ES-I3 (cell line): Measurements from ENCODE around the gene NCCRP1.

Experiments used
- H3K36me3 ChIP-seq: 2 replicates; pipeline ENCODE4 v1.6.1; 2013; ENCODE audit warnings: mild to moderate bottlenecking, low read length, control low read depth, moderate library complexity; ENCODE audit not compliant: insufficient read depth
- H3K4me1 ChIP-seq: 2 replicates; pipeline ENCODE4 v1.6.1; 2013; ENCODE audit warnings: mild to moderate bottlenecking, control low read depth, low read length; ENCODE audit not compliant: insufficient read depth
- H3K9ac ChIP-seq: 2 replicates; pipeline ENCODE4 v1.6.1; 2013; ENCODE audit warnings: low read depth, mild to moderate bottlenecking, low read length, moderate library complexity
- H3K9me3 ChIP-seq: 2 replicates; pipeline ENCODE4 v1.6.1; 2013; ENCODE audit warnings: mild to moderate bottlenecking, low read length, moderate library complexity; ENCODE audit not compliant: control insufficient read depth, insufficient read depth

NCCRP1 gene

DNA sequence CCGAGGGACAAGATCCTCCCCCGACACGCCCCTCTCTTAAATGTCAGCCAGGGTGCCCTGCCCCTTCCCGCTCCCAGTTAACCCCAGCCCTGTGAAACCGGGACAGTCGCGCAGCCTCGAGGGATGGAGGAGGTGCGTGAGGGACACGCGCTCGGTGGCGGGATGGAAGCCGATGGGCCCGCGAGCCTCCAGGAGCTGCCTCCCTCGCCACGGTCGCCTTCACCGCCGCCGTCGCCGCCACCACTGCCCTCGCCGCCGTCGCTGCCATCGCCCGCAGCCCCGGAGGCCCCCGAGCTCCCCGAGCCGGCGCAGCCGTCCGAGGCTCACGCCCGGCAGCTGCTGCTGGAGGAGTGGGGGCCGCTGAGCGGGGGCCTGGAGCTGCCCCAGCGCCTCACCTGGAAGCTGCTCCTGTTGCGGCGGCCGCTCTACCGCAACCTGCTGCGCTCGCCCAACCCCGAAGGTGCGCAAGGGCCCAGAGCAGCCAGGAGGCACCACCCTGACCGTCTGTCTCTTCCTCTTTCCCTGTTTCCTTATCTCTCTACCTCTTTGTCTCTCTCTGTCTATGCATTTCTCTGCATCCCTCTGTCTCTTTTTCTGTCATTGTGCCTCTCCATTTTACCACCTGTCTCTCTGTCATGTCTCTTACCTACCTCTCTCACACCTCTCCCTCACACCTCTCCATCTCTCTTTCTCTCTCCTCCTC lies at the start of gene NCCRP1:
Gene NCCRP1 (plus strand): TSS at position 105 of the 703 bp plus-strand sequence. CDS start 19 bp downstream, at position 124.
- H3K9ac ChIP-seq: peak within 1 kb of the TSS; percentile 24; the same call in 1 of the 2 replicates
- H3K4me1 ChIP-seq: peaks cover 3% of the 10 kb centered on the region; the same call in 1 of the 2 replicates
- H3K9me3 ChIP-seq: no peaks in the 10 kb centered on the region
- H3K36me3 ChIP-seq: no peaks in the 10 kb centered on the region

DNA sequence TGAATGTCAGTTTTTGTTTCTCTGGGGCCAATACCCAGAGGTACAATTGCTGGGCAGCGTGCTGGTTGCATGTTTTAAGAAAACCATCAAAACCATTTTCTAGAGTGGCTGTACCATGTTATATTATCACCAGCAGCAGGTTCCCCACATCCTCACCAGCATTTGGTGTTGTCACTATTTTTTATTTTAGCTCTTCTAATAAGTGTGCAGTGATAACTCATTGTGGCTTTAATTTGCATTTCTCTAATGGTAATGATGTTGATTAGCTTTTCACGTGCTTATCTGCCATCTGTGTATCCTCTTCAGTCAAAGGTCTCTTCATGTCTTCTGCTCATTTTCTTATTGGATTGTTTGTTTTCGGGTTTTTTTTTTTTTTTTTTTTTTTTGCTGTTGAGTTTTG lies 49.3 kb upstream of the NCCRP1 start:
- H3K9me3 ChIP-seq: no peaks in the 10 kb centered on the region; the same call in 1 of the 2 replicates
- H3K4me1 ChIP-seq: peaks cover 26% of the 10 kb centered on the region; the same call in 1 of the 2 replicates
- 0 out of 2 replicates have a peak, but pooled peaks cover 4% of the 10 kb centered on the region for H3K36me3 ChIP-seq
- no peak overlapping the region for H3K9ac ChIP-seq

DNA sequence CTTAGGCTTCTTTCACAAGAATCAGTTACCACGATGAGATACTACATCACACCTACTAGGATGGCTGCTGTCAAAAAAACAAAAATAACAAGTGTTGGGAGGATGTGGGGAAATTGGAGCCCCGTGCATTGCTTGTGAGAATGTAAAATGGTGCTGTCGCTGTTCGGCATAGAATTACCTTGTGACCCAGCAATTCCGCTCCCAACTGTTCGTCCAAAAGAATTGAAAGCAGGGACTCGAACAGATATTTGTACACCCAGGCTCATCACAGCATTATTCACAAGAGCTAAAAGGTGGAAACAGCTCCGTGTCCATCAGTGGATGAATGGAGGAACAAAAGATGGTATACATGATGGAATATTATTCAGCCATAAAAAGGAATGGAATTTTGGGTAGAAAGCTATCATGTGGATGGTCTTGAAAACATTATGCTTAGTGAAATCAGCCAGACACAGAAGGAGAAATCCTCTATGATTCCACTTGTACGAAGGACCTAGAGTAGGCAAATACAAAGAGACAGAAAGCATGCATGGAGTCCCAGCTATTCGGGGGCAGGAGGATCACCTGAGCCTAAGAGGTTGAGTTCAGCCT lies 47.7 kb upstream of the NCCRP1 start:
- H3K9me3 ChIP-seq: no peaks in the 10 kb centered on the region; the same call in 1 of the 2 replicates
- H3K36me3 ChIP-seq: 0 out of 2 replicates have a peak, but pooled peaks cover 4% of the 10 kb centered on the region
- peaks cover 25% of the 10 kb centered on the region; the same call in 1 of the 2 replicates for H3K4me1 ChIP-seq
- H3K9ac ChIP-seq: no peak overlapping the region

- Histone ChIP-seq H3K4me1 (peaks cover 13% of the 10 kb centered on the region; the same call in 1 of the 2 replicates), H3K9ac (no peak overlapping the region), H3K9me3 (no peaks in the 10 kb centered on the region; the same call in 1 of the 2 replicates), H3K36me3 (0 out of 2 replicates have a peak, but pooled peaks cover 4% of the 10 kb centered on the region)
These were observed 46.5 kb upstream of the NCCRP1 start for GRCh38 chr19:39150235-39150634.

- Histone ChIP-seq H3K9me3 (no peaks in the 10 kb centered on the region; the same call in 1 of the 2 replicates), H3K4me1 (peaks cover 15% of the 10 kb centered on the region; the same call in 1 of the 2 replicates), H3K9ac (no peak overlapping the region), H3K36me3 (0 out of 2 replicates have a peak, but pooled peaks cover 4% of the 10 kb centered on the region)
These were observed 45.8 kb upstream of the NCCRP1 start for GRCh38 chr19:39150807-39151600.

DNA sequence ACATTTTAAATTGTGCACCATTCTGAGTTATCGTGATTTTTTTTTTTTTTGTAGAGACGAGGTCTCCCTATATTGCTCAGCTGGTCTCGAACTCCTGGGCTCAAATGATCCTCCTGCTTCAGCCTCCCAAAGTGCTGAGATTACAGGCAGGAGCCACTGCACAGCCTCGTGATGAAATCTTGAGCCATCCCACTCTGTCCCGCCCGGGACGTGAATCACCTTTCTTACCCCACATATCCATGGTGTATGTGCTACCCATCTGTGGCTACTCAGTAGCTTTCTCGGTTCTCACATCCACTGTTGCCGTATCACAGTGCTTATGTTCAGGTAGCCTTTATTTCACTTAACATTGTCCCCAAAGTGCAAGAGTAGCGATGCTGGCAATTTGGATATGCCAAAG lies 44.7 kb upstream of the NCCRP1 start:
- Histone ChIP-seq H3K4me1 (peaks cover 7% of the 10 kb centered on the region; the same call in 1 of the 2 replicates), H3K9ac (no peak overlapping the region), H3K9me3 (no peaks in the 10 kb centered on the region; the same call in 1 of the 2 replicates), H3K36me3 (0 out of 2 replicates have a peak, but pooled peaks cover 4% of the 10 kb centered on the region)

DNA sequence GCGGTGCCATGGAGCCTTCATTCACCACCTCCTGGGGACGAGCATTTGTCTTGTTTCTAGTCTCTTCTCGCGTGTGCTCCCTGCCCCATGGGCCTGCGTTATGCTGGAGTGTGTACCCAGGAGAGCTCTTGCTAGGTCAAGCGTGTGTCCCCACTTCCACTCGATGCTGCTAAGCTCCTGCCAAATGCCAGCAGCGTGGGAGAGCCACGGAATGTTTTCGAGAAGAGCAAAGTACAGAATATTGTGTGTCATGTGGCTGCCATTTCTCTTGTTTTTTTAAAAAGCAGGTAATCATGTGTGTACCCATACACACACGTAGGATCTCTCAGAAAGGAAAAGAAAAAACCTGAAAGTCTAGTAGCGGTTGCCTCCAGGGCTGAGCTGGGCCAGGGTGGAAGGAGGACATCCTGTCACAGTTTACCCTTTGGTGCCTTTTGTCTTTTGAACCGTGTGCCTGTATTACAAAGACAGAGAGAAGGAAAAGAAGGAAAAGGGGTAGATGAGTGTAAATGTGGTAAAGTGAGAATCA lies 42.6 kb upstream of the NCCRP1 start:
- Histone ChIP-seq H3K4me1 (peaks cover 4% of the 10 kb centered on the region; the same call in 1 of the 2 replicates), H3K9ac (no peak overlapping the region), H3K36me3 (no peaks in the 10 kb centered on the region; the same call in 1 of the 2 replicates), H3K9me3 (no peaks in the 10 kb centered on the region; the same call in 1 of the 2 replicates)

DNA sequence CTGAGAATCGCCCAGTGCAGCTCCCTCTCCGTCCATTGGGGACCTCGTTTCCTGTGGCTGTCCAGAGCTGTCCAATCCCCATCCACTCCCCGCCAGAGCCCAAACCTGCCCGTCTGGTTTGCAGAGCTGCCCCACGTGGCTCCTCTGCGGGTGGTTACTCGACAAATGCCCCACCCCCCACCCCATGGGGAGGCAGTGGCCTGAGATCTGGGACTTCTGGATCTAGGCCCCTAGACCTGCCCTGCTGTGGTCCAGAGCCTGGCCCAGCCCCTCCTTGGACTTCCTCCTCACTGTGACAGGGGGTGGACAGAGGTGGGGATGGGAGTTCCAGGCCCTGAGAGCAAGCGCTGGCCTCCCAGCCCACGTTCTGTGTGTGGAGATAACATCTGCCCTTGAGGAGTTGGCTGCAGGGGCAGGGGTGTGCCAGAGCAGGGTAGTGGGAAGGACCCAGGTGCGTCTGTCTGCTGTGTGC lies 42.1 kb upstream of the NCCRP1 start:
- H3K4me1 ChIP-seq: peaks cover 4% of the 10 kb centered on the region; the same call in 1 of the 2 replicates
- H3K36me3 ChIP-seq: no peaks in the 10 kb centered on the region; the same call in 1 of the 2 replicates
- no peak overlapping the region for H3K9ac ChIP-seq
- no peaks in the 10 kb centered on the region for H3K9me3 ChIP-seq

GRCh38 chr19:39155114-39155700 lies 41.6 kb upstream of the NCCRP1 start:
- Histone ChIP-seq H3K9ac (no peak overlapping the region), H3K4me1 (peaks cover 4% of the 10 kb centered on the region; the same call in 1 of the 2 replicates), H3K36me3 (no peaks in the 10 kb centered on the region; the same call in 1 of the 2 replicates), H3K9me3 (no peaks in the 10 kb centered on the region)

DNA sequence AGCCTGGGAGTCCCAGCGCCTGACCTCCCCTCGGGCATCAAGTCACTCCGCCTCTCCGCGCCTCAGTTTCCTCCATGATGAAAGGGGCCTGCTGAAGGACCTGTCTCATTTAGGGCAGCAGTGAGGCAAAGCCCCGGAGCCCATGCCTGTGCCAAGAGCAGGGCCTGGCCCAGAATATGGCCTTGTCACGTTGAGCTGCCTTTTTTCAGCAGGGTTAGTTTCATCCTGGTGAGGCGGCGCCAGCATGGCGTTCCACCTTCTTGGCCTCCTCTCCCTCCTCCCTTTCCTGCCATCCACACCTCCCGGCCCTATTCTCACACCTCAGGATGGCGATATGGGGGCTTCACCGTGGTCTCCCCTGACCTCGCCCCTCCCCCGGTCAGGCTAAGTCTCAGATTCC lies 41.0 kb upstream of the NCCRP1 start:
- no peaks in the 10 kb centered on the region for H3K9me3 ChIP-seq
- H3K9ac ChIP-seq: no peak overlapping the region
- H3K36me3 ChIP-seq: no peaks in the 10 kb centered on the region; the same call in 1 of the 2 replicates
- peaks cover 4% of the 10 kb centered on the region; the same call in 1 of the 2 replicates for H3K4me1 ChIP-seq

- H3K9ac ChIP-seq: no peak overlapping the region
- peaks cover 4% of the 10 kb centered on the region; the same call in 1 of the 2 replicates for H3K4me1 ChIP-seq
- no peaks in the 10 kb centered on the region; the same call in 1 of the 2 replicates for H3K36me3 ChIP-seq
- H3K9me3 ChIP-seq: no peaks in the 10 kb centered on the region
These were observed 40.2 kb upstream of the NCCRP1 start for GRCh38 chr19:39156326-39157230.

GRCh38 chr19:39157275-39157996 lies 39.3 kb upstream of the NCCRP1 start:
- Histone ChIP-seq H3K9me3 (no peaks in the 10 kb centered on the region), H3K36me3 (no peaks in the 10 kb centered on the region; the same call in 1 of the 2 replicates), H3K4me1 (peaks cover 4% of the 10 kb centered on the region; the same call in 1 of the 2 replicates), H3K9ac (no peak overlapping the region)
